ENCODE results near the gene OTX1. TPM values are rescaled to one million over a fixed set of nuclear protein-coding genes. Genes with fewer than 3 reads are reported as not detected.
A peak's percentile ranks its signal among the peaks of the same experiment; 100 is the strongest.

The OTX1 gene
- total and polyA plus RNA-seq, 9 of the 15 experiments (the other 6 are each of a cell fraction or from before 2014, with no cell fraction given) = 0.18 to 7.1 (median 0.58) TPM

DNA sequence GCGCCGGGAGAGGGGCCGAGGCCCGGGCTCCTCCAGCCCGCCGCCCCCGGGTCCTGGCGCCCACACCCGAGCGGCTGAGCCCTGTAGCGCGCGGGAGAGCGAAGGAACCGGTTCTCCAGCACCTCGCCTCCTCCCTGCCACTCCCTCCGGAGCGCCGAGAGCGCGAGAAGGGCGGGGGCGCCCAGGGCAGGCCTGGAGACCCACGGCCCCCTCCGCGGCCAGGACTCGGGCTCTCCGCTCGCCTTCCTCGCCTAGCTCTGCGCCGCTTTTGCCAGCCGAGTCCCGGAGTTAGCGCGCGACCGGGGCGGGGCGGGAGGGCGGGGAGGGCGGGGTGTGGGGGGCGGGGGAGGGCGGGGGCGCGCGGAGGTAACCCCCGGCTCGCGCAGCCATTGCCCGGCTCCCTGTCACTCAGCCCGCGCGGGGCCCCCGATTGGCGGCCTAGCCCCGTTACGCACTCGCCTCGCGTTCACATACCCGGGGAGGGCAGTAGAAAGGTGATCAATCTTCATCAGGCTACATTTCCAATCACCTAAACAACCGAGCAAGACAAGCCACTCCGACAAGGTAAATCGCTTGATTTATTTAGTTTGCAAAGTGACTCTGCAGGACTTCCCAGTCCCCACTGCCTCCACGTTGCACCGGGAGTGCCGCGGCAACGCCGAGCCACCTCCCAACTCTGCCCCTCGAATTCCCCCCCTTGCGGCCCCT lies at the start of gene OTX1 (continued):
- TF ChIP-seq, protein P1, sequence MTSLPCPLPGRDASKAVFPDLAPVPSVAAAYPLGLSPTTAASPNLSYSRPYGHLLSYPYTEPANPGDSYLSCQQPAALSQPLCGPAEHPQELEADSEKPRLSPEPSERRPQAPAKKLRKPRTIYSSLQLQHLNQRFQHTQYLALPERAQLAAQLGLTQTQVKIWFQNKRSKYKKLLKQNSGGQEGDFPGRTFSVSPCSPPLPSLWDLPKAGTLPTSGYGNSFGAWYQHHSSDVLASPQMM (CRISPR knock-in tag; IDR thresholded peaks at IDR 0.05) = no peak
- TF ChIP-seq EGR1 (conservative IDR thresholded peaks at IDR 0.05) (0 out of 2 replicates have a peak, but pooled peaks have one; percentile 38), BHLHE40 (IDR thresholded peaks at IDR 0.05; ENCODE audit: low read length) (no peak), PCBP1 (IDR thresholded peaks at IDR 0.05; ENCODE audit: low read depth, low read length, poor library complexity, severe bottlenecking) (peak; percentile 69), YBX1 (IDR thresholded peaks at IDR 0.05) (no peak), MAZ (CRISPR knock-in tag; conservative IDR thresholded peaks at IDR 0.05 in 1 of 2, IDR thresholded peaks at IDR 0.05 in 1 of 2) (peak; percentile 93 to 95; a peak in 3 of 4 replicates), ZNF12 (CRISPR knock-in tag; IDR thresholded peaks at IDR 0.05) (no peak), SOX6 (IDR thresholded peaks at IDR 0.05) (no peak), PTBP1 (IDR thresholded peaks at IDR 0.05; ENCODE audit: low read depth, low read length) (no peak), FUS (optimal IDR thresholded peaks at IDR 0.05; ENCODE audit: low read depth, low read length) (no peak), NFRKB (IDR thresholded peaks at IDR 0.05; ENCODE audit: low read depth) (no peak), ZC3H11A (IDR thresholded peaks at IDR 0.05; ENCODE audit: low read depth, low read length) (no peak), SIN3A (IDR thresholded peaks at IDR 0.05; ENCODE audit: borderline replicate concordance in 2 of 2, control insufficient read depth in 1 of 2, low read depth in 2 of 2, low read length in 2 of 2) (peak; percentile 23 to 47; a peak in 1 of 4 replicates), MTA2 (IDR thresholded peaks at IDR 0.05; ENCODE audit: low read depth) (no peak), ZNF282 (CRISPR knock-in tag; IDR thresholded peaks at IDR 0.05) (no peak), CCNT2 (IDR thresholded peaks at IDR 0.05; ENCODE audit: borderline replicate concordance, extremely low read depth, insufficient read length, low read depth, low read length) (peak; percentile 30)
- TF ChIP-seq, protein P2, sequence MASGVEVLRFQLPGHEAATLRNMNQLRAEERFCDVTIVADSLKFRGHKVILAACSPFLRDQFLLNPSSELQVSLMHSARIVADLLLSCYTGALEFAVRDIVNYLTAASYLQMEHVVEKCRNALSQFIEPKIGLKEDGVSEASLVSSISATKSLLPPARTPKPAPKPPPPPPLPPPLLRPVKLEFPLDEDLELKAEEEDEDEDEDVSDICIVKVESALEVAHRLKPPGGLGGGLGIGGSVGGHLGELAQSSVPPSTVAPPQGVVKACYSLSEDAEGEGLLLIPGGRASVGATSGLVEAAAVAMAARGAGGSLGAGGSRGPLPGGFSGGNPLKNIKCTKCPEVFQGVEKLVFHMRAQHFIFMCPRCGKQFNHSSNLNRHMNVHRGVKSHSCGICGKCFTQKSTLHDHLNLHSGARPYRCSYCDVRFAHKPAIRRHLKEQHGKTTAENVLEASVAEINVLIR (CRISPR knock-in tag; IDR thresholded peaks at IDR 0.05) = peak; percentile 56
- TF ChIP-seq, protein P3, sequence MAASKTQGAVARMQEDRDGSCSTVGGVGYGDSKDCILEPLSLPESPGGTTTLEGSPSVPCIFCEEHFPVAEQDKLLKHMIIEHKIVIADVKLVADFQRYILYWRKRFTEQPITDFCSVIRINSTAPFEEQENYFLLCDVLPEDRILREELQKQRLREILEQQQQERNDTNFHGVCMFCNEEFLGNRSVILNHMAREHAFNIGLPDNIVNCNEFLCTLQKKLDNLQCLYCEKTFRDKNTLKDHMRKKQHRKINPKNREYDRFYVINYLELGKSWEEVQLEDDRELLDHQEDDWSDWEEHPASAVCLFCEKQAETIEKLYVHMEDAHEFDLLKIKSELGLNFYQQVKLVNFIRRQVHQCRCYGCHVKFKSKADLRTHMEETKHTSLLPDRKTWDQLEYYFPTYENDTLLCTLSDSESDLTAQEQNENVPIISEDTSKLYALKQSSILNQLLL (CRISPR knock-in tag; IDR thresholded peaks at IDR 0.05; ENCODE audit: borderline replicate concordance) = no peak
- TF ChIP-seq, protein P4, sequence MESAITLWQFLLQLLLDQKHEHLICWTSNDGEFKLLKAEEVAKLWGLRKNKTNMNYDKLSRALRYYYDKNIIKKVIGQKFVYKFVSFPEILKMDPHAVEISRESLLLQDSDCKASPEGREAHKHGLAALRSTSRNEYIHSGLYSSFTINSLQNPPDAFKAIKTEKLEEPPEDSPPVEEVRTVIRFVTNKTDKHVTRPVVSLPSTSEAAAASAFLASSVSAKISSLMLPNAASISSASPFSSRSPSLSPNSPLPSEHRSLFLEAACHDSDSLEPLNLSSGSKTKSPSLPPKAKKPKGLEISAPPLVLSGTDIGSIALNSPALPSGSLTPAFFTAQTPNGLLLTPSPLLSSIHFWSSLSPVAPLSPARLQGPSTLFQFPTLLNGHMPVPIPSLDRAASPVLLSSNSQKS (CRISPR knock-in tag; IDR thresholded peaks at IDR 0.05) = no peak
- TF ChIP-seq, protein P5, sequence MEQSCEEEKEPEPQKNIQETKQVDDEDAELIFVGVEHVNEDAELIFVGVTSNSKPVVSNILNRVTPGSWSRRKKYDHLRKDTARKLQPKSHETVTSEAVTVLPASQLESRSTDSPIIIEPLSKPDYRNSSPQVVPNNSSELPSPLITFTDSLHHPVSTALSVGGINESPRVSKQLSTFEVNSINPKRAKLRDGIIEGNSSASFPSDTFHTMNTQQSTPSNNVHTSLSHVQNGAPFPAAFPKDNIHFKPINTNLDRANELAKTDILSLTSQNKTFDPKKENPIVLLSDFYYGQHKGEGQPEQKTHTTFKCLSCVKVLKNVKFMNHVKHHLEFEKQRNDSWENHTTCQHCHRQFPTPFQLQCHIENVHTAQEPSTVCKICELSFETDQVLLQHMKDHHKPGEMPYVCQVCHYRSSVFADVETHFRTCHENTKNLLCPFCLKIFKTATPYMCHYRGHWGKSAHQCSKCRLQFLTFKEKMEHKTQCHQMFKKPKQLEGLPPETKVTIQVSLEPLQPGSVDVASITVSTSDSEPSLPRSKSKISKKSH (CRISPR knock-in tag; IDR thresholded peaks at IDR 0.05) = no peak
- TF ChIP-seq, protein P6, sequence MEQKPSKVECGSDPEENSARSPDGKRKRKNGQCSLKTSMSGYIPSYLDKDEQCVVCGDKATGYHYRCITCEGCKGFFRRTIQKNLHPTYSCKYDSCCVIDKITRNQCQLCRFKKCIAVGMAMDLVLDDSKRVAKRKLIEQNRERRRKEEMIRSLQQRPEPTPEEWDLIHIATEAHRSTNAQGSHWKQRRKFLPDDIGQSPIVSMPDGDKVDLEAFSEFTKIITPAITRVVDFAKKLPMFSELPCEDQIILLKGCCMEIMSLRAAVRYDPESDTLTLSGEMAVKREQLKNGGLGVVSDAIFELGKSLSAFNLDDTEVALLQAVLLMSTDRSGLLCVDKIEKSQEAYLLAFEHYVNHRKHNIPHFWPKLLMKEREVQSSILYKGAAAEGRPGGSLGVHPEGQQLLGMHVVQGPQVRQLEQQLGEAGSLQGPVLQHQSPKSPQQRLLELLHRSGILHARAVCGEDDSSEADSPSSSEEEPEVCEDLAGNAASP (IDR thresholded peaks at IDR 0.05) = no peak
